ENCODE results near the gene UBXN1. TPM values are rescaled to one million over a fixed set of nuclear protein-coding genes. Genes with fewer than 3 reads are reported as not detected.

UBXN1 gene
- total and polyA plus RNA-seq, 10 of the 15 experiments (the other 5 are each of a cell fraction or from before 2014, with no cell fraction given), result 7.0 to 173 (median 106) TPM

GRCh38 chr11:62725646-62726045 is 46.8 kb upstream of the UBXN1 start:
- Histone ChIP-seq H3K4me2 (ENCODE audit: control insufficient read depth, insufficient read depth) (peak overlapping the region; percentile 81), H3K36me3 (ENCODE audit: control insufficient read depth in 2 of 2, insufficient read depth in 2 of 2, low read length in 1 of 2) (peaks cover 9 to 39% of the 10 kb centered on the region in 2 experiments), H3K27ac (ENCODE audit: control insufficient read depth, insufficient read depth) (peak overlapping the region; percentile 94), H3K9me3 (replicated peaks; ENCODE audit: control insufficient read depth, insufficient read depth, low read length) (no peaks in the 10 kb centered on the region; the same call in 2 of the 3 replicates), H3K4me1 (ENCODE audit: control insufficient read depth, insufficient read depth, low read length) (no peaks in the 10 kb centered on the region; the same call in 1 of the 2 replicates), H3K27me3 (replicated peaks in 1 of 2; ENCODE audit: control insufficient read depth in 2 of 2, insufficient read depth in 2 of 2, low read length in 1 of 2) (no peaks in the 10 kb centered on the region), H2AFZ (ENCODE audit: control insufficient read depth, low read depth, low read length) (no peak overlapping the region), H4K20me1 (ENCODE audit: control insufficient read depth, insufficient read depth) (peaks cover 11% of the 10 kb centered on the region; the same call in 1 of the 2 replicates), H3K9ac (ENCODE audit: control insufficient read depth, insufficient read depth, low read length) (peak overlapping the region; percentile 91), H3K4me3 (peak overlapping the region; percentile 100), H3K79me2 (ENCODE audit: control insufficient read depth, insufficient read depth, low read length) (peaks cover 80% of the 10 kb centered on the region)
- TF ChIP-seq NBN (IDR thresholded peaks at IDR 0.05) (no peak), CHD1 (IDR thresholded peaks at IDR 0.05; ENCODE audit: low read depth, low read length) (0 out of 2 replicates have a peak, but pooled peaks have one; percentile 72), WRNIP1 (IDR thresholded peaks at IDR 0.05; ENCODE audit: borderline replicate concordance, low read depth, low read length) (peak; percentile 91; the same call in 1 of the 2 replicates), SMAD5 (IDR thresholded peaks at IDR 0.05; ENCODE audit: low read depth) (0 out of 2 replicates have a peak, but pooled peaks have one; percentile 37), FOS (IDR thresholded peaks at IDR 0.05; ENCODE audit: borderline replicate concordance, extremely low read depth, insufficient read length) (no peak)
- no peak for DNase-seq (ENCODE audit: low read depth, low spot score)
- in situ Hi-C loops (cut with MboI) (no loop called here), intact Hi-C loops (cut with micrococcal nuclease; ENCODE audit: unreplicated experiment) (loop anchor here (5.0 kb wide), 2 partner anchors 47 to 123 kb away; partner anchors contain the start of genes MTA2 and TAF6L)
- ChIA-PET POLR2A (interaction anchor here (0.6 to 6.8 kb wide), 10 partner anchors 11 to 134 kb away, joined by 3 to 79 read pairs (median 22); partner anchors contain the start of genes BSCL2, C11orf98, CSKMT and GNG3), CTCF (interaction anchor here (0.6 to 2.2 kb wide), 5 partner anchors 45 to 301 kb away, joined by 3 to 7 read pairs (median 4); no protein-coding TSS in a partner anchor), SMC1A (ENCODE audit: uncharacterized antibody, unreplicated experiment) (interaction anchor here (1.0 to 4.8 kb wide), 6 partner anchors 15 to 134 kb away, joined by 3 to 26 read pairs (median 4); partner anchors contain the start of genes TUT1 and ZBTB3), RAD21 (ENCODE audit: unreplicated experiment) (interaction anchor here (0.9 to 3.9 kb wide), 7 partner anchors 28 to 133 kb away, joined by 3 to 15 read pairs (median 3); partner anchors contain the start of genes C11orf98, CSKMT, TAF6L and ZBTB3)
- TSS peak; percentile 48 for BruUV-seq (replicated peaks)
- no peak for ATAC-seq
- no peak for FAIRE-seq
- WGBS (ENCODE audit: insufficient coverage, insufficient replicate concordance, low lambda C conversion rate, missing lambda C conversion rate), result 0% methylated on average over 7 of the region's 7 CpGs

DNA sequence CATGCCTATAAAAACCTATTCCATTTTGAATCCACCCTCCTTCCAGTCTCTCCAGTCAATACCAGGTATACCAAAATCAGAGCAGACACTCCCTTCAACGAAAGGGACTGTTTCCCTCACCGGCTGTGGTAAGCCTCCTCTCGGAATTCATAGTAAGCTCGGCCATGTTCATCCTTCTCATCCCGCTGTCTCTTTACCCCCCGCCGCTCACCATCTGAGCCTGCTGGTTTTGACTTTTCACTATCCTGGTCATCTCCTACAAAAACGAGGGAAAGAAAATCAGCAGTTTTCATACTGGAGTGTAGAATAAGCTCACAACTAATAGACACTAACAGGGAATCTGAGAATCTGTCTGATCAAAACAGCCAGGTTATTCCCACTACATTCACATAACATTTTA is 45.3 kb upstream of the UBXN1 start:
- Histone ChIP-seq H3K36me3 (ENCODE audit: control insufficient read depth in 2 of 2, insufficient read depth in 2 of 2, low read length in 1 of 2) (peaks cover 14 to 50% of the 10 kb centered on the region in 2 experiments), H3K4me2 (ENCODE audit: control insufficient read depth, insufficient read depth) (peak overlapping the region; percentile 81), H3K27me3 (replicated peaks in 1 of 2; ENCODE audit: control insufficient read depth in 2 of 2, insufficient read depth in 2 of 2, low read length in 1 of 2) (no peaks in the 10 kb centered on the region), H2AFZ (ENCODE audit: control insufficient read depth, low read depth, low read length) (no peak overlapping the region), H3K9ac (ENCODE audit: control insufficient read depth, insufficient read depth, low read length) (peak overlapping the region; percentile 91), H3K4me3 (peak overlapping the region; percentile 100), H3K9me3 (replicated peaks; ENCODE audit: control insufficient read depth, insufficient read depth, low read length) (no peaks in the 10 kb centered on the region; the same call in 2 of the 3 replicates), H4K20me1 (ENCODE audit: control insufficient read depth, insufficient read depth) (peaks cover 11% of the 10 kb centered on the region), H3K79me2 (ENCODE audit: control insufficient read depth, insufficient read depth, low read length) (peaks cover 68% of the 10 kb centered on the region), H3K27ac (ENCODE audit: control insufficient read depth, insufficient read depth) (no peak overlapping the region; the same call in 1 of the 2 replicates), H3K4me1 (ENCODE audit: control insufficient read depth, insufficient read depth, low read length) (no peaks in the 10 kb centered on the region; the same call in 1 of the 2 replicates)
- TF ChIP-seq BCL3 (IDR thresholded peaks at IDR 0.05; ENCODE audit: borderline replicate concordance, insufficient read depth, low read depth, low read length, poor library complexity, severe bottlenecking), result no peak
- TF ChIP-seq KDM1A (IDR thresholded peaks at IDR 0.05; ENCODE audit: borderline replicate concordance), result no peak
- ChIA-PET RAD21 (ENCODE audit: unreplicated experiment) (interaction anchor here (1.3 to 1.9 kb wide), 2 partner anchors 29 to 138 kb away, joined by 3 to 4 read pairs; partner anchors contain the start of gene ZBTB3), SMC1A (ENCODE audit: uncharacterized antibody, unreplicated experiment) (interaction anchor here (1.0 to 2.1 kb wide), 8 partner anchors 8 to 50 kb away, joined by 3 to 9 read pairs (median 4); partner anchors contain the start of gene ZBTB3), POLR2A (interaction anchor here (0.9 to 6.8 kb wide), 12 partner anchors 9 to 126 kb away, joined by 3 to 79 read pairs (median 4); partner anchors contain the start of genes BSCL2, C11orf98, CSKMT and GNG3), CTCF (interaction anchor here (0.6 to 2.2 kb wide), 12 partner anchors 9 to 329 kb away, joined by 3 to 7 read pairs (median 4); partner anchors contain the start of gene SLC3A2)
- no TSS peak for BruUV-seq (replicated peaks)
- no peak for ATAC-seq
- WGBS (ENCODE audit: insufficient coverage, insufficient replicate concordance, low lambda C conversion rate, missing lambda C conversion rate), result 69% methylated on average over 8 of the region's 8 CpGs
- in situ Hi-C loops (cut with MboI) (no loop called here), intact Hi-C loops (cut with micrococcal nuclease; ENCODE audit: unreplicated experiment) (no loop called here)
- no peak for FAIRE-seq
- no peak for DNase-seq (ENCODE audit: low read depth, low spot score)
